Measurements from ENCODE around the gene FAM186B.

GRCh38 chr12:49598527-49598926 is 6.9 kb downstream of the FAM186B start:
- TF ChIP-seq CTCF (IDR thresholded peaks at IDR 0.05) (no peak), POLR2A (IDR thresholded peaks at IDR 0.05) (no peak)
